Neural crest cell (in vitro differentiated cells): ENCODE data around the gene GLT1D1. TPM values are rescaled to one million over a fixed set of nuclear protein-coding genes. Genes with fewer than 3 reads are reported as not detected.

Source experiments
- DNase-seq: peaks from one replicate; pipeline ENCODE4 v3.0.0; 2021; ENCODE audit warnings: low read depth, mixed read lengths, low spot score
- H3K27ac Mint-ChIP-seq: one replicate; pipeline ENCODE4 v1.8.0; 2021; ENCODE audit warnings: mild to moderate bottlenecking, mixed read lengths; ENCODE audit not compliant: unreplicated experiment
- H3K27me3 Mint-ChIP-seq: 2 replicates; pipeline ENCODE4 v1.8.0; 2021; ENCODE audit warnings: low read depth, mild to moderate bottlenecking, mixed read lengths
- H3K36me3 Mint-ChIP-seq: 2 replicates; pipeline ENCODE4 v1.8.0; 2021; ENCODE audit warnings: low read depth, mild to moderate bottlenecking, mixed read lengths
- H3K4me1 Mint-ChIP-seq: 2 replicates; pipeline ENCODE4 v1.8.0; 2021; ENCODE audit warnings: mixed read lengths
- H3K4me3 Mint-ChIP-seq: one replicate; pipeline ENCODE4 v1.8.0; 2021; ENCODE audit warnings: mild to moderate bottlenecking, mixed read lengths
- H3K9me3 Mint-ChIP-seq: 2 replicates; pipeline ENCODE4 v1.8.0; 2021; ENCODE audit warnings: mixed read lengths
- CTCF ChIP-seq: fragments of 200-600 bp; sonication (generic); conservative IDR thresholded peaks from 2 replicates; pipeline ENCODE4 v1.5.0; 2021; ENCODE audit warnings: antibody characterized with exemption, mild to moderate bottlenecking
- total RNA-seq: library from RNA; stranded (reverse); gene quantifications from 2 replicates; pipeline ENCODE4 v1.2.1, GENCODE V29; 2021

GLT1D1 gene
- total RNA-seq, 1 donor from 2014 or later: 7.4 TPM

- peak overlapping the region; percentile 95 for H3K4me3 Mint-ChIP-seq
- H3K27ac Mint-ChIP-seq: no peak overlapping the region
- no peaks in the 10 kb centered on the region for H3K27me3 Mint-ChIP-seq
Measured at GRCh38 chr12:128823216-128823915, 29.9 kb upstream of the GLT1D1 start.

GRCh38 chr12:128823916-128824839 lies 29.1 kb upstream of the GLT1D1 start, which contains the start of gene SLC15A4:
Gene SLC15A4, minus strand, starts transcription at chr12:128823958. Its CDS starts 15 bp downstream, at chr12:128823943.
- Mint-ChIP-seq H3K27me3 (no peaks in the 10 kb centered on the region), H3K4me3 (peak within 1 kb of the TSS; percentile 95), H3K9me3 (no peaks in the 10 kb centered on the region), H3K36me3 (peaks cover 2% of the 10 kb centered on the region), H3K4me1 (peaks cover 32% of the 10 kb centered on the region), H3K27ac (peak within 1 kb of the TSS; percentile 96)
- TF ChIP-seq CTCF: peak; percentile 32
- DNase-seq: peak; percentile 90

More at GRCh38 chr12:128823216-128823915, 29.9 kb upstream of the GLT1D1 start:
- Mint-ChIP-seq H3K36me3 (peaks cover 2% of the 10 kb centered on the region), H3K9me3 (no peaks in the 10 kb centered on the region), H3K4me1 (peaks cover 32% of the 10 kb centered on the region)
- no peak for TF ChIP-seq CTCF
- DNase-seq: peak; percentile 7

- H3K9me3 Mint-ChIP-seq: no peaks in the 10 kb centered on the region
Measured at GRCh38 chr12:128825835-128826234, 27.4 kb upstream of the GLT1D1 start.

GRCh38 chr12:128827724-128828123 lies 25.6 kb upstream of the GLT1D1 start:
- Mint-ChIP-seq H3K27me3 (no peaks in the 10 kb centered on the region), H3K9me3 (no peaks in the 10 kb centered on the region), H3K27ac (no peak overlapping the region), H3K4me3 (no peak overlapping the region), H3K4me1 (peaks cover 13% of the 10 kb centered on the region), H3K36me3 (no peaks in the 10 kb centered on the region)
- no peak for DNase-seq
- no peak for TF ChIP-seq CTCF

More at GRCh38 chr12:128825835-128826234, 27.4 kb upstream of the GLT1D1 start:
- H3K4me3 Mint-ChIP-seq: peak overlapping the region; percentile 78
- H3K27ac Mint-ChIP-seq: no peak overlapping the region
- peaks cover 25% of the 10 kb centered on the region for H3K4me1 Mint-ChIP-seq
- DNase-seq: no peak
- H3K27me3 Mint-ChIP-seq: no peaks in the 10 kb centered on the region
- H3K36me3 Mint-ChIP-seq: peaks cover 1% of the 10 kb centered on the region
- no peak for TF ChIP-seq CTCF

GRCh38 chr12:128829861-128830504 lies 23.3 kb upstream of the GLT1D1 start:
- no peak for DNase-seq
- TF ChIP-seq CTCF: no peak
- no peaks in the 10 kb centered on the region for H3K9me3 Mint-ChIP-seq
- no peaks in the 10 kb centered on the region for H3K36me3 Mint-ChIP-seq
- H3K4me3 Mint-ChIP-seq: peak overlapping the region; percentile 35
- H3K27me3 Mint-ChIP-seq: no peaks in the 10 kb centered on the region
- peaks cover 8% of the 10 kb centered on the region for H3K4me1 Mint-ChIP-seq
- H3K27ac Mint-ChIP-seq: no peak overlapping the region
